GM12872 (cell line): ENCODE data around the gene MAT2A.

Experiments
- TF ChIP-seq, protein P1 (sequence below): IDR thresholded peaks from 3 replicates; pipeline ENCODE4 v1.5.1; 2011; ENCODE audit warnings: low read depth, mild to moderate bottlenecking, low read length, moderate library complexity; ENCODE audit not compliant: insufficient read depth

Gene MAT2A

DNA sequence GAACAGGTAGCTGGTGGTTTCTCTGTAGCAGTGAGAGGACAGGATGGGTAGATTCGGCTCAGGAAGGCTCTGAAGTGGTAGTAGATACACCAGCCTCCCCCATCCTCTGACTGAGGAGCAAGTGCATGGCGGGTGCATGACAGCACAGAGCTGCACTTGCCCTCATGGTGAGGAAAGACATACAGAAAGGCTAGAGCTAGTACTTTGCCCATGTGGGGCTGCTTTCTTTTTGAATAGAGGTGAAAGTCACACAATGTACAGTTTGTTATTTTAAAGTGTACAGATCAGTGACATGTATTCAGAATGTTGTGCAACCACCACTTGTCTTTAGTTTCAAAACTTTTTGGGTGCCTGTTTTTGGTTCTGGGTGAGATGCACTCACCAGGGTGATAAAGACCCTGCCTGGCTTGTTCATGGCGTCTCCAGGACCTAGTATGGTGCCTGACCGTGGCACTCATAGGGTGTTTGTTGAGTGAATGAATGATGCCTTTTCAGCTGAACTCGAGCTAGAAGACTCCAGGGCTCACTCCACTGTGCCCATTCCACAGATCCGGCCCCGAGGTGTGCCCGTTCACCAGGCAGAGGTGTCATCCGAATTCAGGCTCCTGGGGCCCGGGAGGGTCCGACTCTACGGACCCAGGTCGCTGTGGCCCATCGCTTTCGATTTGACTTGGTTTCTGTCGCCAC, 44.8 kb downstream of the MAT2A start:
- TF ChIP-seq, protein P1, sequence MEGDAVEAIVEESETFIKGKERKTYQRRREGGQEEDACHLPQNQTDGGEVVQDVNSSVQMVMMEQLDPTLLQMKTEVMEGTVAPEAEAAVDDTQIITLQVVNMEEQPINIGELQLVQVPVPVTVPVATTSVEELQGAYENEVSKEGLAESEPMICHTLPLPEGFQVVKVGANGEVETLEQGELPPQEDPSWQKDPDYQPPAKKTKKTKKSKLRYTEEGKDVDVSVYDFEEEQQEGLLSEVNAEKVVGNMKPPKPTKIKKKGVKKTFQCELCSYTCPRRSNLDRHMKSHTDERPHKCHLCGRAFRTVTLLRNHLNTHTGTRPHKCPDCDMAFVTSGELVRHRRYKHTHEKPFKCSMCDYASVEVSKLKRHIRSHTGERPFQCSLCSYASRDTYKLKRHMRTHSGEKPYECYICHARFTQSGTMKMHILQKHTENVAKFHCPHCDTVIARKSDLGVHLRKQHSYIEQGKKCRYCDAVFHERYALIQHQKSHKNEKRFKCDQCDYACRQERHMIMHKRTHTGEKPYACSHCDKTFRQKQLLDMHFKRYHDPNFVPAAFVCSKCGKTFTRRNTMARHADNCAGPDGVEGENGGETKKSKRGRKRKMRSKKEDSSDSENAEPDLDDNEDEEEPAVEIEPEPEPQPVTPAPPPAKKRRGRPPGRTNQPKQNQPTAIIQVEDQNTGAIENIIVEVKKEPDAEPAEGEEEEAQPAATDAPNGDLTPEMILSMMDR, result no peak

DNA sequence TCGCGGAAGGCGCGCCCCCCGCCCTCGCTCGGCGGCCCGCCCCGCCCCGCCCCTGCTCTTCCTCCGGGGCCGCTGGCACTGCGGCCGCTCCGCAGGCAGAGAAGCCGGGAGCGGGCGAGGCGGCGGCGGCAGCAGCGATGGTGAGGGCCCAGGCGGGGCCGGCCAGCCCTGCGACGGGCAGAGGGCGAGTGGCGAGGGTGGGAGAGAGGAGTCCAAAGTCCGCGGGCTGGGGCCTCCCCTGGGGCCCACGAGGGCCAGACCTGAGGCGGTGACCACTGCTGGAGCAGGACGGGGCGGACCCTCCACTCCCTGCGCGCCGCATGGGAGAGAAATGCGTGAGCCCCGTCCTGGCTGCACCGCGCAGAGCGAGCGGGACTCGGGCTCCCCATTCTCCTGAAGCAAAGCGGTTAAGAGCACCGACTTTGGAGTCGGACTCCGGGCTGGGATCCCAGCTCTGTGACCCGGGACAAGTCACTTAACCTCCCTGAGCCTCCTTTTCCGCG, 45.4 kb downstream of the MAT2A start, which contains the start of gene VAMP5:
Gene VAMP5, plus strand, starts transcription at position 78 of the 503 bp plus-strand sequence. Its CDS starts 60 bp downstream, at position 138.
- TF ChIP-seq, protein P1, result no peak

DNA sequence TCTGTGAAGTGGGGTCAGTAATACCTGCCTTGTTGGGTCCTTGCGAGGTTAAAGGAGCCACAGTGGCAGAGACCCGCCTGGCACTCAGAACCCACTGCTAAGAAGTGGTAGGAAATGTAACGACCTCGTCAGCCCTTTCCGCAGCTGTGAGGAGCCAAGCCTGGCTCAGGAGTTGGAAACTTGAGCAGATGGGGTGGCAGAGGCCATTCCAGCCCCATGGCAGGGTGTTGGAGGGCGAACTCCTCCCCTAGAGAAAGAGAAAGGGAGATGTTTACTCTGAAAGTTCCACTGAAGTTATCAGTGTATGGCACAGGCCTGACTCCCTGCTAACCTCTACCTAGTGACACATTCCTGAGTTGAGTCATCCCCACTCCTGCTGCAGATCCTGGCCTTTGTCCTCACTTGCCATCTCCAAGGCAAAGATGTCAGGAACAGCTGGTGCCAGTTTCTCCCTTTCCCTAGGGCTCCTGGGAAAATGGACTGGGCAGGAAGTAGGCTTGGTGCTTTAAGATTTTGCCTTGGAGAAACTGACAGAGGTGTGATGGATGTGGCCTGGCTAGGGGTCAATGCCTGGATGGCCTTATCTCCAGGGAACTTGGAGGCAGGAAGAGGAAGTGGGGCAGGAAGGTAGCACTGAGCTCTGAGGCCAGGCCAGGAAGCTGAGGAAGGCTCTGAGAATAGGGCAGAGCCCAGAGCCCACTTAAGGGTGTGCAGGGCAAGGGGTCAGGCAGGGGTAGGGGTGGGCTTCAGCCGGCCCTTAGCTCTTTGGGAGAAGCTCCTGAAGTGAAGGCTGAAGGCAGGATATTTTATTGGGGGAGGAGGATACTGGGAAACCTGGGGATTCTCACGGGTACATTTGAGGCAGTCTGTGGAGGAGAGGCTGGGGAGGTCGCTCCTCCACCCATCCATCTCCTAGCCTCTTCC, 46.2 kb downstream of the MAT2A start:
- TF ChIP-seq, protein P1, result no peak

DNA sequence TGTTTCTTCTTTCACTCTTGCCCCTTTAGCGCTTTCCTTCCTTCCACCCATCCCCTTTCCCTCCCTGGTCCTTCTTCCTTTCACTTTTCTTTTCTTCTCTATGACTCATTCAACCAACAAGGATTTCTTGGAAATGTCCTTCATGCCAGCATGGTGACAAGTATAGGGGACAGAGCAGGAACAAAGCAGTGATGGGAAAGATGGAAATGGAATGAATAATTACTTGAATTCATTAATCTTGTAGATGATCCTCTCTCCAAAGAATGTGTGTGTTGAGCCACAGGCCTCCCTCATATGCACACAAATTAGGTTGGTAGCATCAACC, 46.8 kb downstream of the MAT2A start:
- TF ChIP-seq, protein P1, result no peak

DNA sequence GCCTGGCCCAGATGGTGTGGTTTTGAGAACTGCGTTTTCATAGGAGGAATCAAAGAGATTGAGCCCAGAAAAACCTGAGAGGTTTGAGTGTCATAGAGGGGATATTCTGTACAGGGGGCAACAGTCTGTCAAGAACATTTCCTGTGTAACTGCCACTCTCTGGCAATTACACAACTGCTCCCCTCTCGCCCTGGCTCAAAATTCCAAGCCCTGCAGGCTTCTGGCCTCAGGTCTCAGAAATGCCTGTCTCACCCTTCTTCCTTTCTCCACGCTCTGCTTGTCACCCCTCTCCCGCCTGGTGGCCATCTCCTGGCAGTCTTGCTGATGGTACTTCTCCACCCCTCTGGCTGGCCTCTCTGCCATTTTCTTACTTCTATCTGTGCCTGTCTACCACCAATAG, 49.3 kb downstream of the MAT2A start:
- TF ChIP-seq, protein P1, result no peak

DNA sequence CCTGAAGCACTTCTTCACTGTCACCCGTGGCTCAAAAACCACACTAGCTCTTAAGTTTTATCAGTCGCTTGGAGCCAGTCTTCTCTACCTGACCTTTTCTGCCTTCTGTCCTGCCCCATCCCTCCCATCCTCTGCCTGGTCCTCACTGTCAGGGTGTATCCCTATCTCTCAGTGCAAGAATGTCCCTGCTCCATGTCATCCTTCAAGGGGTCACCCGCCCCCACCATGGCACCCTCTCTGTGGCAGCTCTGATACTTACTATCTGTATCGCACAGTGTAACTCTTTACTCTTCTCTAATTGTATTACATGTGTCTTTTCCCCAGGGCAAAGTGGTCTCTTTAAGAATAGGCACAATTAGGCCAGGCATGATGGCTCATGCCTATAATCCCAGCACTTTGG, 49.7 kb downstream of the MAT2A start:
- TF ChIP-seq, protein P1, result no peak

DNA sequence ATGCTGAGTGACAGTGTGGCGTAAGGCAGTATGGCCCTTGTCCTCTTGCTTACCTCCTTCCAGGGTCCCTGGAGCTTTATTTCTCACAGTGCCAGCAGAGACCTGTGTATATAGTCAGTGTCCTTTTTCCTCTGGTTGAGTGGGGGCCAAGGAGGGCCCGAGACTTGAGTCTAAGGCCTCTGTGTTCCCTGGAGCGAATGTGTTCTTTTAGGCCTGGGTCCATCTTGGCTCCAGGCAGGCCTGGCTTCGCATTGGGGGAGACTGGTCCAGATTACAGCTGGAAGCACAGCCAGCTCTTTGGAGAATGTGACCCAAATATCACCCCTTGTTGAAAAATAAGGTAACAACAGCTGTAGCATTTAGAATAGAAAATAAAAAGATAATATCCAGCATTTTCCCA, 50.2 kb downstream of the MAT2A start:
- TF ChIP-seq, protein P1, result no peak
